A673 (cell line): ENCODE data around the gene ACOT4. TPM values are rescaled to one million over a fixed set of nuclear protein-coding genes. Genes with fewer than 3 reads are reported as not detected.
"Not testable (repeated sequence)": the region's sequence is repeated elsewhere in the genome, so short reads cannot be mapped to it uniquely, and the experiment has no call there.

Experiments used
- BruUV-seq: library from RNA; stranded (reverse); fragments of 400-500 nt; replicated peaks from 2 replicates; lab custom pipeline; 2021; lab: Mats Ljungman, UMichigan
- CTCF ChIA-PET: fragments of 300-600 bp; sonication (Branson Sonifier 250); formaldehyde crosslinking; loops from one replicate; lab custom pipeline; 2022; ENCODE audit warnings: antibody characterized with exemption; lab: Charles Lee
- POLR2A ChIA-PET: fragments of 300-600 bp; sonication (Branson Sonifier 250); formaldehyde crosslinking; loops from one replicate; lab custom pipeline; 2022; ENCODE audit warnings: antibody characterized with exemption; ENCODE audit not compliant: low non-redundant PET; lab: Charles Lee
- DNase-seq: peaks from one replicate; pipeline ENCODE4 v3.0.0-alpha.2; 2015; ENCODE audit warnings: low spot score
- H3K27ac ChIP-seq: fragments of 200-600 bp; sonication (generic); 2 replicates; pipeline ENCODE4 v1.5.1; 2016; ENCODE audit warnings: mixed run types, low read depth, mild to moderate bottlenecking, mixed read lengths, antibody characterized with exemption, low read length; ENCODE audit not compliant: poor library complexity, severe bottlenecking
- H3K27me3 ChIP-seq: fragments of 200-600 bp; sonication (generic); replicated peaks from 2 replicates; pipeline ENCODE4 v1.6.1; 2017; ENCODE audit warnings: mixed run types, low read depth, mild to moderate bottlenecking, mixed read lengths, antibody characterized with exemption, low read length; ENCODE audit not compliant: insufficient read depth, poor library complexity
- H3K36me3 ChIP-seq: fragments of 200-600 bp; sonication (generic); 2 replicates; pipeline ENCODE4 v1.6.1; 2016; ENCODE audit warnings: mixed run types, mild to moderate bottlenecking, mixed read lengths, antibody characterized with exemption, low read length; ENCODE audit not compliant: insufficient read depth, poor library complexity, severe bottlenecking
- H3K4me1 ChIP-seq: fragments of 200-600 bp; sonication (generic); 2 replicates; pipeline ENCODE4 v1.6.1; 2017; ENCODE audit warnings: mixed run types, mild to moderate bottlenecking, mixed read lengths, antibody characterized with exemption, low read length; ENCODE audit not compliant: insufficient read depth, poor library complexity, severe bottlenecking
- H3K4me3 ChIP-seq: fragments of 200-600 bp; sonication (generic); 2 replicates; pipeline ENCODE4 v1.5.1; 2016; ENCODE audit warnings: low read depth, mixed run types, mild to moderate bottlenecking, mixed read lengths, low read length; ENCODE audit not compliant: poor library complexity, severe bottlenecking
- H3K9me3 ChIP-seq: fragments of 200-600 bp; sonication (generic); 2 replicates; pipeline ENCODE4 v1.6.1; 2016; ENCODE audit warnings: mixed run types, low read depth, mild to moderate bottlenecking, mixed read lengths, antibody characterized with exemption, low read length; ENCODE audit not compliant: poor library complexity, severe bottlenecking
- EZH2 ChIP-seq: fragments of 200-600 bp; sonication (generic); IDR thresholded peaks from 2 replicates; pipeline ENCODE4 v1.6.1; 2017; ENCODE audit warnings: borderline replicate concordance, low read depth, mild to moderate bottlenecking, mixed read lengths, antibody characterized with exemption, low read length; ENCODE audit not compliant: poor library complexity, severe bottlenecking
- intact Hi-C: fragments of 100-400 bp; cut with micrococcal nuclease; formaldehyde crosslinking; loops from one replicate; pipeline ENCODE4 v1.10.0; 2022; ENCODE audit not compliant: unreplicated experiment
- total RNA-seq: library from RNA; stranded (reverse); gene quantifications from 2 replicates; pipeline ENCODE4 v1.2.3, GENCODE V29; 2021
- TF ChIP-seq, protein P1 (sequence below): fragments of 300-800, 200-600 bp; sonication (generic); conservative IDR thresholded peaks from 2 replicates; pipeline ENCODE4 v1.5.1; 2017; ENCODE audit warnings: low read depth, mild to moderate bottlenecking, antibody characterized with exemption, low read length, moderate library complexity, mixed read lengths

Gene ACOT4
- total RNA-seq, 1 experiment from 2014 or later = 0.28 TPM

DNA sequence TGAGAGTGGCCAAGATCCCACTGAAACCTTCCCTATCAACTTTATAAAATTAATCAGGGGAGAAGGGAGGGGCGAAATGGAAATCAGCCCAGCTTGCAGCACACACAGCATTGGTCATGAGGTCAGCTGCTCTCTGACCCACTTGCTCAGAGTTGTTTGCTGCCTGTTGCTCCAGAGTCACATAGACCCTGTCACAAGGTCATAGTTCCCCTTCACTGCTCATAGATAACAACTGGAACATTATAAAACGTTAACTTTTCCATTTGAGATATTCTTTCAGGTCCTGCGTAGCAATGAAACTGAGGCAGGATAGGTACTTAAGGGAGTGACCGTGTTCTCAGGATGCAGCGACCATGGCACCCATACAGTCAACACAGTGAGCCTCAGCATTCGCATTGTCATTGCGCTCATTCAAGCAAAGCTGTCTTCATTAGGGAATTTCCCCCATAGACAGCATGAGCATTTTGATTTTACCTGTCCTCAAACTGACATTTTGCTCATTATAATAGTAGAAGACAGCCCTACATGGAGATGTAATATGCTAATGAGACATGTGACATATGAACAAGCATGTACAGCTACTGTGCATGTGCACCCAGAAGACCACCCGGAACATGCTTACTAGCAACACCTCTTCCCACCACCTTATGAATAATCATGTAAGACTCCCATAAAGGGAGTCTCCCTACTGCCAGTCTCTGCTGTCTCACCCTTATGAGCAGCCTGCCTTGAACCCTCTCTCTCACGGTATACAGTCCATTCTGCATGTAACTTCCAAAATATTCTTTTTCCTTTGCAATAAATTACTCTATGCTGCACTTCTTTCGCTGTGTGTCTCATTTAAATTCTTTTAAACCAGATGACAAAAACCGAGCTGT, 9.3 kb upstream of the ACOT4 start:
- DNase-seq, H3K27me3 ChIP-seq, H3K4me3 ChIP-seq, POLR2A ChIA-PET, CTCF ChIA-PET, H3K9me3 ChIP-seq, BruUV-seq, H3K4me1 ChIP-seq, H3K27ac ChIP-seq, H3K36me3 ChIP-seq, intact Hi-C loops: not testable (repeated sequence)

DNA sequence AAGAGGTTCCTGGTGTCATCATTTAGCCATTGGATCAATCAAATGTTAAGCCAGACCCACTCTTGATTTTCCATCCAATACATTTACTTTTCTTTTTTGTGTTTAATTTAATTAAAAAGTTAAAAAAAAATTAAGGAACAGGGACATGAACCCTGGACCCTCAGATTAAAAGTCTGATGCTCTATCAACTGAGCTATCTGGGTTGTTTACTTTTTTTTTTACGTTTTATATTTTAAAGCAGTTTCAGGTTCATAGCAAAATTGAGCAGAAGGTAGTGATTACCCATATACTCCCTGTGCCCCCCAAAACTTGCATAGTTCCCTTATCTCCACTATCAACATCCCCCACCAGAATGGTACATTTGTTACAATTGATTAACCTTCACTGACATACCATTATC, 3.0 kb upstream of the ACOT4 start:
- ChIA-PET CTCF (no interaction called here), POLR2A (no interaction called here)
- no TSS peak for BruUV-seq
- no peaks in the 10 kb centered on the region for H3K9me3 ChIP-seq
- no peak overlapping the region for H3K4me3 ChIP-seq
- no peaks in the 10 kb centered on the region for H3K4me1 ChIP-seq
- H3K27ac ChIP-seq = no peak overlapping the region
- intact Hi-C loops = no loop called here
- TF ChIP-seq, protein P1, sequence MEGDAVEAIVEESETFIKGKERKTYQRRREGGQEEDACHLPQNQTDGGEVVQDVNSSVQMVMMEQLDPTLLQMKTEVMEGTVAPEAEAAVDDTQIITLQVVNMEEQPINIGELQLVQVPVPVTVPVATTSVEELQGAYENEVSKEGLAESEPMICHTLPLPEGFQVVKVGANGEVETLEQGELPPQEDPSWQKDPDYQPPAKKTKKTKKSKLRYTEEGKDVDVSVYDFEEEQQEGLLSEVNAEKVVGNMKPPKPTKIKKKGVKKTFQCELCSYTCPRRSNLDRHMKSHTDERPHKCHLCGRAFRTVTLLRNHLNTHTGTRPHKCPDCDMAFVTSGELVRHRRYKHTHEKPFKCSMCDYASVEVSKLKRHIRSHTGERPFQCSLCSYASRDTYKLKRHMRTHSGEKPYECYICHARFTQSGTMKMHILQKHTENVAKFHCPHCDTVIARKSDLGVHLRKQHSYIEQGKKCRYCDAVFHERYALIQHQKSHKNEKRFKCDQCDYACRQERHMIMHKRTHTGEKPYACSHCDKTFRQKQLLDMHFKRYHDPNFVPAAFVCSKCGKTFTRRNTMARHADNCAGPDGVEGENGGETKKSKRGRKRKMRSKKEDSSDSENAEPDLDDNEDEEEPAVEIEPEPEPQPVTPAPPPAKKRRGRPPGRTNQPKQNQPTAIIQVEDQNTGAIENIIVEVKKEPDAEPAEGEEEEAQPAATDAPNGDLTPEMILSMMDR = no peak
- TF ChIP-seq EZH2 = no peak
- DNase-seq = no peak
- no peaks in the 10 kb centered on the region for H3K27me3 ChIP-seq
- H3K36me3 ChIP-seq = no peaks in the 10 kb centered on the region

DNA sequence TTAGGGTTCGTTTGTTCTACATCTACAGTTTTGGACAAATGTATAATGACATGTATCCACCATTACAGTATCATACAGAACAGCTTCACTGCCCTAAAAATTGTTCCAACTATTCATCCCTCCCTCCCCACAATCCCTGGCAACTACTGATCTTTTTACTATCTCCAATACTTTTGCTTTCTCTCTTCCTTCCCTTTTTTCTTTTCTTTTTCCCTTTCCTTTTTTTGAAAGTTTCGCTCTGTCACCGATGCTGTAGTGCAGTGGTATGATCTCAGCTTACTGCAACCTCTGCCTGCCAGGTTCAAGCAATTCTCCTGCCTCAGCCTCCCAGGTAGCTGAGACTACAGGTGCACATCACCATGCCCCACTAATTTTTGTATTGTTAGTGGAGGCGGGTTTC, 2.6 kb upstream of the ACOT4 start:
- ChIA-PET CTCF (no interaction called here), POLR2A (no interaction called here)
- no peaks in the 10 kb centered on the region for H3K4me1 ChIP-seq
- no peaks in the 10 kb centered on the region for H3K36me3 ChIP-seq
- no peak overlapping the region for H3K4me3 ChIP-seq
- H3K9me3 ChIP-seq = no peaks in the 10 kb centered on the region
- no peak for DNase-seq
- intact Hi-C loops = no loop called here
- BruUV-seq = no TSS peak
- TF ChIP-seq, protein P1 = no peak
- TF ChIP-seq EZH2 = no peak
- no peak overlapping the region for H3K27ac ChIP-seq
- no peaks in the 10 kb centered on the region for H3K27me3 ChIP-seq

DNA sequence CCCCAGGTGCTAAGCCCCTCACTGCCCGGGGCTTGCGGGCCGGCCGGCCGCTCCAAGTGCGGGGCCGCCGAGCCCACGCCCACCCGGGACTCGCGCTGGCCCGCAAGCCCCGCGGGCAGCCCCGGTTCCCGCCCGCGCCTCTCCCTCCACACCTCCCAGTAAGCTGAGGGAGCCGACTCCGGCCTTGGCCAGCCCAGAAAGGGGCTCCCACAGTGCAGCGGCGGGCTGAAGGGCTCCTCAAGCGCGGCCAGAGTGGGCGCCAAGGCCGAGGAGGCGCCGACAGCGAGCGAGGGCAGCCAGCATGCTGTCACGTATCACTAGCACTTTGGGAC, 1.0 kb upstream of the ACOT4 start:
- H3K27me3 ChIP-seq, H3K4me1 ChIP-seq, CTCF ChIA-PET, H3K36me3 ChIP-seq, DNase-seq, H3K4me3 ChIP-seq, intact Hi-C loops, H3K9me3 ChIP-seq, H3K27ac ChIP-seq, BruUV-seq: not testable (repeated sequence)
- POLR2A ChIA-PET = interaction anchor here (0.6 kb wide), 1 partner anchor 455 kb away, joined by 4 read pairs; the partner anchor contains the start of gene PSEN1
